ENCODE measurements around the gene SH3D21.

SH3D21 gene

GRCh38 chr1:36303650-36304360, 2.4 kb upstream of the SH3D21 start:
- DNase-seq (ENCODE audit: low read depth): no peak

- DNase-seq (ENCODE audit: low read depth): no peak
Observed at GRCh38 chr1:36304521-36304920, 1.6 kb upstream of the SH3D21 start.

GRCh38 chr1:36304970-36305914, 926 bp upstream of the SH3D21 start:
- no peak for DNase-seq (ENCODE audit: low read depth)

GRCh38 chr1:36305915-36306209, 306 bp upstream of the SH3D21 start:
- DNase-seq (ENCODE audit: low read depth): no peak

GRCh38 chr1:36306902-36307456, 811 bp downstream of the SH3D21 start:
- DNase-seq (ENCODE audit: low read depth): peak; percentile 81

- no peak for DNase-seq (ENCODE audit: low read depth)
Observed at GRCh38 chr1:36307601-36308330, 1.6 kb downstream of the SH3D21 start.

GRCh38 chr1:36309397-36309796, 3.2 kb downstream of the SH3D21 start:
- DNase-seq (ENCODE audit: low read depth): no peak

- no peak for DNase-seq (ENCODE audit: low read depth)
Observed at GRCh38 chr1:36320291-36320761, 14.2 kb downstream of the SH3D21 start.

- no peak for DNase-seq (ENCODE audit: low read depth)
Observed at GRCh38 chr1:36320767-36321118, 14.6 kb downstream of the SH3D21 start.

- DNase-seq (ENCODE audit: low read depth): no peak
Observed at GRCh38 chr1:36321119-36321951, 15.2 kb downstream of the SH3D21 start.

- no peak for DNase-seq (ENCODE audit: low read depth)
Observed at GRCh38 chr1:36322041-36322785, 16.0 kb downstream of the SH3D21 start.

GRCh38 chr1:36322786-36323635, 16.8 kb downstream of the SH3D21 start:
- DNase-seq (ENCODE audit: low read depth): no peak

- no peak for DNase-seq (ENCODE audit: low read depth)
Observed at GRCh38 chr1:36323636-36324352, 17.6 kb downstream of the SH3D21 start, which contains the start of gene EVA1B. EVA1B (minus strand) TSS chr1:36323645; CDS start chr1:36323037, 608 bp downstream.

- no peak for DNase-seq (ENCODE audit: low read depth)
Observed at GRCh38 chr1:36324353-36324703, 18.2 kb downstream of the SH3D21 start.

- DNase-seq (ENCODE audit: low read depth): no peak
Observed at GRCh38 chr1:36326499-36326898, 20.3 kb downstream of the SH3D21 start.

GRCh38 chr1:36327421-36328087, 21.4 kb downstream of the SH3D21 start:
- no peak for DNase-seq (ENCODE audit: low read depth)

GRCh38 chr1:36328088-36328480, 21.9 kb downstream of the SH3D21 start:
- DNase-seq (ENCODE audit: low read depth): no peak

- DNase-seq (ENCODE audit: low read depth): no peak
Observed at GRCh38 chr1:36328713-36329112, 22.5 kb downstream of the SH3D21 start.

GRCh38 chr1:36329817-36330216, 23.6 kb downstream of the SH3D21 start:
- DNase-seq (ENCODE audit: low read depth): no peak
